Endothelial cell of umbilical vein (primary cell): ENCODE data around the gene CBLC. TPM values are rescaled to one million over a fixed set of nuclear protein-coding genes. Genes with fewer than 3 reads are reported as not detected.

ENCODE experiments used
- BruUV-seq: library from RNA; stranded (reverse); fragments of 400-500 nt; replicated peaks from 2 replicates; lab custom pipeline; 2021; lab: Mats Ljungman, UMichigan
- CTCF ChIA-PET: fragments of 300-600, 350-600 bp; sonication (Branson Sonifier 250); formaldehyde crosslinking; loops from one replicate; lab custom pipeline; 2021; ENCODE audit warnings: antibody characterized with exemption, inconsistent platforms; lab: Charles Lee
- POLR2A ChIA-PET: fragments of 300-600, 350-600 bp; sonication (Branson Sonifier 250); formaldehyde crosslinking; loops from one replicate; lab custom pipeline; 2021; ENCODE audit warnings: antibody characterized with exemption, inconsistent platforms; lab: Charles Lee
- DNase-seq: peaks from one replicate; pipeline ENCODE4 v3.0.0-alpha.2; 2011; ENCODE audit warnings: low read depth, low spot score
- FAIRE-seq: peaks from 2 replicates; lab custom pipeline; 2011; peaks lifted over from hg19 to GRCh38; lab: Jason Lieb, UNC
- H2AFZ ChIP-seq: 2 replicates; pipeline ENCODE4 v1.6.0; 2012; ENCODE audit warnings: low read depth, low read length, control low read depth, inconsistent platforms
- H3K27ac ChIP-seq: 2 replicates; pipeline ENCODE4 v1.5.1; 2011; ENCODE audit warnings: low read depth, mild to moderate bottlenecking, control low read depth, low read length, moderate library complexity; ENCODE audit not compliant: insufficient read depth
- H3K27me3 ChIP-seq, 2 experiments: 2 replicates each; pipeline versions ENCODE4 v1.6.0 to v1.6.1; 2011; ENCODE audit warnings: low read length in 2 of 2, mixed read lengths in 1 of 2; ENCODE audit not compliant: control insufficient read depth in 2 of 2, insufficient read depth in 2 of 2
- H3K36me3 ChIP-seq, 2 experiments: 2 replicates in 1 of 2; 3 replicates in 1 of 2; pipeline ENCODE4 v1.5.1; 2011; ENCODE audit warnings: low read length in 2 of 2, mild to moderate bottlenecking in 1 of 2, moderate library complexity in 1 of 2; ENCODE audit not compliant: control insufficient read depth in 2 of 2, insufficient read depth in 2 of 2; ENCODE audit errors: extremely low read depth in 1 of 2
- H3K4me1 ChIP-seq: 3 replicates; pipeline ENCODE4 v1.5.1; 2011; ENCODE audit warnings: mild to moderate bottlenecking, low read length; ENCODE audit not compliant: control insufficient read depth, insufficient read depth; ENCODE audit errors: extremely low read depth
- H3K4me2 ChIP-seq: 2 replicates; pipeline ENCODE4 v1.6.1; 2011; ENCODE audit warnings: low read length, control low read depth, mixed read lengths; ENCODE audit not compliant: insufficient read depth
- H3K4me3 ChIP-seq, 3 experiments: fragments of 200-600 bp in 1 of 3; sonication (generic), shearing (Covaris generic) in 1 of 3; replicated peaks in 1 of 3; 2 replicates each; pipeline ENCODE4 v1.5.1; 2011 to 2016; ENCODE audit warnings: control low read depth in 3 of 3, low read length in 3 of 3, mild to moderate bottlenecking in 2 of 3, inconsistent platforms in 1 of 3, low read depth in 1 of 3, moderate library complexity in 1 of 3; ENCODE audit not compliant: insufficient read depth in 1 of 3
- H3K79me2 ChIP-seq: 2 replicates; pipeline ENCODE4 v1.6.0; 2012; ENCODE audit warnings: low read length, inconsistent platforms; ENCODE audit not compliant: control insufficient read depth, insufficient read depth
- H3K9ac ChIP-seq: replicated peaks from 2 replicates; pipeline ENCODE3; 2011; ENCODE audit warnings: low read length, control low read depth; ENCODE audit not compliant: insufficient read depth; ENCODE audit errors: extremely low read depth
- H3K9me1 ChIP-seq: replicated peaks from 3 replicates; pipeline ENCODE4 v1.6.0; 2011; ENCODE audit warnings: mild to moderate bottlenecking, low read length; ENCODE audit not compliant: control insufficient read depth, insufficient read depth; ENCODE audit errors: extremely low read depth
- H3K9me3 ChIP-seq: replicated peaks from 2 replicates; pipeline ENCODE4 v1.5.1; 2012; ENCODE audit warnings: low read length, inconsistent platforms; ENCODE audit not compliant: control insufficient read depth, insufficient read depth
- H4K20me1 ChIP-seq: replicated peaks from 2 replicates; pipeline ENCODE3; 2011; ENCODE audit warnings: mild to moderate bottlenecking, low read length; ENCODE audit not compliant: control insufficient read depth, insufficient read depth; ENCODE audit errors: extremely low read depth
- EZH2 ChIP-seq: IDR thresholded peaks from 2 replicates; pipeline ENCODE4 v1.6.1; 2012; ENCODE audit warnings: borderline replicate concordance, low read depth, mild to moderate bottlenecking, moderate library complexity, low read length, inconsistent platforms; ENCODE audit not compliant: severe bottlenecking
- FOS ChIP-seq: IDR thresholded peaks from 2 replicates; pipeline ENCODE4 v1.6.1; 2011; ENCODE audit warnings: mild to moderate bottlenecking, low read length, moderate library complexity, borderline replicate concordance; ENCODE audit not compliant: insufficient read depth
- GATA2 ChIP-seq: IDR thresholded peaks from 2 replicates; pipeline ENCODE4 v1.7.0; 2011; ENCODE audit warnings: low read depth, mild to moderate bottlenecking, moderate library complexity, mixed read lengths, low read length; ENCODE audit not compliant: insufficient read length, insufficient read depth
- JUN ChIP-seq: IDR thresholded peaks from 2 replicates; pipeline ENCODE4 v1.6.1; 2011; ENCODE audit warnings: borderline replicate concordance, low read depth; ENCODE audit not compliant: insufficient read length, insufficient read depth
- MYC ChIP-seq: IDR thresholded peaks from one replicate; pipeline ENCODE4 v1.6.1; 2011; ENCODE audit warnings: mild to moderate bottlenecking, low read depth, low read length
- POLR2A ChIP-seq: IDR thresholded peaks from 2 replicates; pipeline ENCODE4 v1.6.1; 2012; ENCODE audit warnings: low read depth, mild to moderate bottlenecking, control low read depth, low read length
- POLR2AphosphoS5 ChIP-seq: IDR thresholded peaks from 2 replicates; pipeline ENCODE4 v1.6.1; 2012; ENCODE audit warnings: low read depth, mild to moderate bottlenecking, control low read depth, low read length, moderate library complexity; ENCODE audit not compliant: insufficient read depth
- dilution Hi-C: fragments of 300-500 bp; cut with MboI; formaldehyde crosslinking; loops from one replicate; pipeline ENCODE4 v1.15.0; 2019; ENCODE audit warnings: low sequenced_read_pairs; ENCODE audit not compliant: extremely low pct_ligation_motif_present
- intact Hi-C: fragments of 100-400 bp; cut with micrococcal nuclease; formaldehyde crosslinking; loops from one replicate; pipeline ENCODE4 v1.10.0; 2022
- polyA plus RNA-seq, 4 experiments: library from polyadenylated mRNA; depleted of rRNA in 3 of 4; stranded (reverse) in 3 of 4; unstranded in 1 of 4; fragments of >200 nt; gene quantifications; 2 replicates each; pipeline versions ENCODE4 v1.2.1 to v1.2.3, GENCODE V29; 2011 to 2012; ENCODE audit warnings: missing spikeins in 1 of 4
- total RNA-seq: library from RNA; stranded (reverse); gene quantifications from 2 replicates; pipeline ENCODE4 v1.2.3, GENCODE V29; 2021
- TF ChIP-seq, protein P1 (sequence below): IDR thresholded peaks from 2 replicates; pipeline ENCODE4 v1.6.1; 2011; ENCODE audit not compliant: insufficient read depth, insufficient read length
- TF ChIP-seq, protein P2 (sequence below), 2 donors: IDR thresholded peaks; 1 replicate in 1 of 2; 2 replicates in 1 of 2; pipeline ENCODE4 v1.5.1; 2011; ENCODE audit warnings: low read length in 2 of 2, mild to moderate bottlenecking in 2 of 2, moderate library complexity in 2 of 2, control low read depth in 1 of 2, inconsistent platforms in 1 of 2, low read depth in 1 of 2; ENCODE audit not compliant: insufficient read depth in 1 of 2; ENCODE audit errors: extremely low read depth in 1 of 2

CBLC gene
- total and polyA plus RNA-seq, 2 donors (not counting 3 experiments of a cell fraction or from before 2014, with no cell fraction given), result 0.04 TPM; not detected in 1

DNA sequence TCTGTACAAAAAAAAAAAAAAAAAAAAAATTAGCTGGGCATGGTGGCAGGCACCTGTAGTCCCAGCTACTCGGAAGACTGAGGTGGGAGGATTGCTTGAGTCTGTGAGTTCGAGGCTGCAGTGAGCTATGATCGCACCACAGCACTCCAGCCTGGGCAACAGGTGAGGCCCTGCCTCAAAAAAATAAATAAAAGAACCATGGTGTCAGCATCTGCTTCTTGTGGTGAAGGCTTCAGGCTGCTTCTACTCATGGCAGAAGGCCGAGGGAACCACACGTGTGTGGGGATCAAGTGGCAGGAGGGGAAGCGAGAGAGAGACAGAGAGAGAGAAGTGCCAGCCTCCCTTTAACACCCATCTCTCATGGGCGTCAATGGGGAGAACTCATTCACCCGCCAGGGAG lies 15.7 kb upstream of the CBLC start:
- Histone ChIP-seq H3K4me1 (peaks cover 14% of the 10 kb centered on the region), H3K4me3 (no peak overlapping the region), H3K36me3 (peaks cover 0 to 8% of the 10 kb centered on the region in 2 experiments), H3K27ac (no peak overlapping the region), H3K9me3 (no peaks in the 10 kb centered on the region), H3K9ac (no peak overlapping the region), H4K20me1 (no peaks in the 10 kb centered on the region), H3K79me2 (no peaks in the 10 kb centered on the region), H2AFZ (no peak overlapping the region), H3K27me3 (no peaks in the 10 kb centered on the region), H3K9me1 (no peaks in the 10 kb centered on the region), H3K4me2 (no peak overlapping the region)
- ChIA-PET CTCF (interaction anchor here (1.4 to 19.4 kb wide), 4 partner anchors 9 to 191 kb away, joined by 4 to 688 read pairs (median 6); no protein-coding TSS in a partner anchor), POLR2A (interaction anchor here (0.7 kb wide), 1 partner anchor 20 kb away, joined by 3 read pairs; no protein-coding TSS in a partner anchor)
- dilution Hi-C loops (no loop called here), intact Hi-C loops (no loop called here)
- no TSS peak for BruUV-seq
- TF ChIP-seq GATA2, result no peak
- TF ChIP-seq, protein P1, sequence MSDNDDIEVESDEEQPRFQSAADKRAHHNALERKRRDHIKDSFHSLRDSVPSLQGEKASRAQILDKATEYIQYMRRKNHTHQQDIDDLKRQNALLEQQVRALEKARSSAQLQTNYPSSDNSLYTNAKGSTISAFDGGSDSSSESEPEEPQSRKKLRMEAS, result no peak
- no peak for TF ChIP-seq POLR2A
- no peak for TF ChIP-seq EZH2
- TF ChIP-seq JUN, result no peak
- no peak for TF ChIP-seq MYC
- TF ChIP-seq POLR2AphosphoS5, result no peak
- no peak for TF ChIP-seq FOS
- TF ChIP-seq, protein P2, sequence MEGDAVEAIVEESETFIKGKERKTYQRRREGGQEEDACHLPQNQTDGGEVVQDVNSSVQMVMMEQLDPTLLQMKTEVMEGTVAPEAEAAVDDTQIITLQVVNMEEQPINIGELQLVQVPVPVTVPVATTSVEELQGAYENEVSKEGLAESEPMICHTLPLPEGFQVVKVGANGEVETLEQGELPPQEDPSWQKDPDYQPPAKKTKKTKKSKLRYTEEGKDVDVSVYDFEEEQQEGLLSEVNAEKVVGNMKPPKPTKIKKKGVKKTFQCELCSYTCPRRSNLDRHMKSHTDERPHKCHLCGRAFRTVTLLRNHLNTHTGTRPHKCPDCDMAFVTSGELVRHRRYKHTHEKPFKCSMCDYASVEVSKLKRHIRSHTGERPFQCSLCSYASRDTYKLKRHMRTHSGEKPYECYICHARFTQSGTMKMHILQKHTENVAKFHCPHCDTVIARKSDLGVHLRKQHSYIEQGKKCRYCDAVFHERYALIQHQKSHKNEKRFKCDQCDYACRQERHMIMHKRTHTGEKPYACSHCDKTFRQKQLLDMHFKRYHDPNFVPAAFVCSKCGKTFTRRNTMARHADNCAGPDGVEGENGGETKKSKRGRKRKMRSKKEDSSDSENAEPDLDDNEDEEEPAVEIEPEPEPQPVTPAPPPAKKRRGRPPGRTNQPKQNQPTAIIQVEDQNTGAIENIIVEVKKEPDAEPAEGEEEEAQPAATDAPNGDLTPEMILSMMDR (IDR thresholded peaks at IDR 0.05; ENCODE audit: extremely low read depth in 1 of 2, insufficient read depth in 1 of 2, low read depth in 1 of 2, low read length in 2 of 2), result no peak
- FAIRE-seq, result no peak
- no peak for DNase-seq
